HUES64 (cell line): ENCODE measurements around the gene NGFR.
"Not testable (repeated sequence)": the region's sequence is repeated elsewhere in the genome, so short reads cannot be mapped to it uniquely, and the experiment has no call there.

ENCODE experiments used
- H3K27ac ChIP-seq: 2 replicates; pipeline ENCODE4 v1.7.0; 2013; ENCODE audit warnings: low read depth, low read length, inconsistent platforms
- H3K27me3 ChIP-seq: 2 replicates; pipeline ENCODE4 v1.6.1; 2013; ENCODE audit warnings: mild to moderate bottlenecking, low read length; ENCODE audit not compliant: insufficient read depth
- H3K36me3 ChIP-seq: 2 replicates; pipeline ENCODE4 v1.6.1; 2013; ENCODE audit warnings: mild to moderate bottlenecking, low read length; ENCODE audit not compliant: insufficient read depth
- H3K4me1 ChIP-seq: 2 replicates; pipeline ENCODE4 v1.6.1; 2013; ENCODE audit warnings: mild to moderate bottlenecking, low read length, moderate library complexity; ENCODE audit not compliant: insufficient read depth
- H3K4me3 ChIP-seq: 2 replicates; pipeline ENCODE4 v1.5.1; 2013; ENCODE audit warnings: mild to moderate bottlenecking, low read length, moderate library complexity
- H3K9ac ChIP-seq: 2 replicates; pipeline ENCODE4 v1.6.1; 2013; ENCODE audit warnings: mild to moderate bottlenecking, low read depth, low read length
- H3K9me3 ChIP-seq: 2 replicates; pipeline ENCODE4 v1.6.1; 2013; ENCODE audit warnings: low read depth, low read length; ENCODE audit not compliant: insufficient read depth
- WGBS: fragments of 150-250, 120-280 bp; methylation state at CpG from one replicate; pipeline ENCODE4 v1.1.7; 2013; ENCODE audit warnings: missing lambda C conversion rate; 5-methylcytosine and 5-hydroxymethylcytosine counted together

The NGFR gene

GRCh38 chr17:49549691-49550678 lies 54.9 kb downstream of the NGFR start:
- H3K9me3 ChIP-seq = no peaks in the 10 kb centered on the region
- H3K27ac ChIP-seq = no peak overlapping the region
- no peak overlapping the region for H3K9ac ChIP-seq
- H3K4me1 ChIP-seq = peaks cover 15% of the 10 kb centered on the region; the same call in 1 of the 2 replicates
- H3K36me3 ChIP-seq = no peaks in the 10 kb centered on the region
- no peaks in the 10 kb centered on the region for H3K27me3 ChIP-seq
- WGBS = 86% methylated on average over 20 of the region's 20 CpGs
- no peak overlapping the region for H3K4me3 ChIP-seq

GRCh38 chr17:49550764-49551163 lies 55.7 kb downstream of the NGFR start:
- H3K4me1 ChIP-seq = peaks cover 11% of the 10 kb centered on the region; the same call in 1 of the 2 replicates
- H3K4me3 ChIP-seq, H3K9me3 ChIP-seq, H3K9ac ChIP-seq, H3K36me3 ChIP-seq, H3K27ac ChIP-seq, H3K27me3 ChIP-seq: not testable (repeated sequence)
- WGBS = 91% methylated on average over 9 of the region's 9 CpGs

- Histone ChIP-seq H3K27me3 (peaks cover 9% of the 10 kb centered on the region), H3K9ac (no peak overlapping the region), H3K4me1 (peaks cover 8% of the 10 kb centered on the region; the same call in 1 of the 2 replicates), H3K27ac (no peak overlapping the region), H3K36me3 (no peaks in the 10 kb centered on the region), H3K9me3 (no peaks in the 10 kb centered on the region), H3K4me3 (no peak overlapping the region)
- WGBS = 89% methylated on average over 12 of the region's 12 CpGs
Measured at GRCh38 chr17:49551221-49552069, 56.4 kb downstream of the NGFR start.

- H3K9ac ChIP-seq = no peak overlapping the region
- no peaks in the 10 kb centered on the region for H3K9me3 ChIP-seq
- no peak overlapping the region for H3K4me3 ChIP-seq
- H3K27ac ChIP-seq = no peak overlapping the region
- peaks cover 11% of the 10 kb centered on the region for H3K27me3 ChIP-seq
- no peaks in the 10 kb centered on the region for H3K36me3 ChIP-seq
- WGBS = 91% methylated on average over 27 of the region's 27 CpGs
- peaks cover 5% of the 10 kb centered on the region; the same call in 1 of the 2 replicates for H3K4me1 ChIP-seq
Measured at GRCh38 chr17:49552070-49552751, 57.1 kb downstream of the NGFR start.

- Histone ChIP-seq H3K27ac (no peak overlapping the region), H3K4me3 (no peak overlapping the region), H3K27me3 (peaks cover 12% of the 10 kb centered on the region), H3K9ac (no peak overlapping the region), H3K9me3 (no peaks in the 10 kb centered on the region), H3K36me3 (no peaks in the 10 kb centered on the region), H3K4me1 (no peaks in the 10 kb centered on the region)
- 88% methylated on average over 8 of the region's 8 CpGs for WGBS
Measured at GRCh38 chr17:49553676-49554335, 58.7 kb downstream of the NGFR start.

DNA sequence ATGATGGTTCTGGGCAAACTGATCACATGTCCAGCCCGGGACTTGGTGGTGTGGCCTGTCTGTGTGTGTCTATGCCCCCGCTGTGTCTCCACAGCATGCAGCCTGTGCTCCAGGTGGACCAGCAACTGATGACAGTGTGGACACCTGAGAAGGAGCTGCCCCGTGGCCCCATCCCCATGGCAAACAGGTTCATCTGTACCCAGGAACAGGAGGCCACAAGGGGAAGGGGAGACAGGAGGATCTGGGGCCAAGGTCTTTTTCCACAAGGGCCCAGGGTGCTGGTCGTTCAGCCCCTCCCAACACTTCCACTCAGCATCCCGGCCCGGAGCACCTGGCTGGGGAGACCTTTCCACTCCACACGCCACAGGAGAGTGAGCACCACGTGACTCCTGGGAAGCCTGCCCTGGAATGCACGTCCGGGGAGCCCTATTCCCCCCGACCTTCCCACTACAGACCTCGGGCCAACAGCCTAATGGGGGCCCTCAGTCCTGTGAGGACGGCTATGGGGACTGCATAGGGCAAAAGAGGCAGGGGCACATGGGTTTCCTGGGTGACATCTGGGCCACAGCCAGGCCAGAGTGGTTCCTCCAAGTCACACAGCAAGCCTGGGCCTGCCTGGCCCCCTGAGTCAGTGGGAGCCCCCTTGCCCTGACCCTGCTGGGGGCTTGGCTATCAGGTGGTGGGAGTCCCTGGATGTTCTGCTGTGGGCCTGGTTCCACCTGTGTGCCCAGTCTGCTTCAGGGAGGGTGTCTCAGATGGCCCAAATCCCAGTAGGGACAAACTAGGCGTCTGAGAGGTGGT lies 59.8 kb downstream of the NGFR start:
- WGBS = 88% methylated on average over 14 of the region's 14 CpGs
- H3K9ac ChIP-seq = no peak overlapping the region

DNA sequence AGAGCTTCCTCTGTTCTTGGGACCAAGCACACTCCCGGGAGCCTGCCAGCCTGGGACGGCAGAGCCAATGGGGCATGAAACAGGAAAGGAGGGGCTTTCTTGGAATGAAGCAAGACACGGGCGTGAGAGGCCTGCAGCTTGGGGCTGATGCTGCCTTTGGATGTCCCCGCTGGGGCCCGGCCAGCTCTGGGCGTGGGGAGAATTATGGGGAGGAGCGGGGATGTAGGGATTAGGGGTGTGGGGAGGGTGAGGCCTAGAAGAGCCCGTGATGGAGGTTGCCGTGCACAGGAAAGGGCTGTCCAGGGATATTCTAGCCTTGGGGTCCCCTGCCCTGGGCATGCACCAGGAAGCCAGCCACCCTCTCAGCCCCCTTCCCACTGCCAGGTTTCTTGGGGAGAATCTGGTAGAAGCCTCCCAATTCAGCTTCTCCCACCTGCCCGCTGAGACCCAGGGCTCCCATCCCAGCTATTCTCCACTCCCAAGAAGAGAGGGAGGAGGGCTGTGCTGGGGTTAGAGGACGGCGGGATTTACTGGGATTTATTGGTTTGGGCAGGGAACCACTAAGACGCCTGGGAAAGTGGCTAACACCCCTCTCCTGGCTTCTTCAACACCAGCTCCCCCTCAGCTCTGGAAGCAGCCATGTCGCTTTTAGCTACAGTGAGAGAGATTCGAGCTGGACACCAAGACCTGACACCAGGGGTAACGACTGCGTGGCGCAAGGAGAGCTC lies 60.6 kb downstream of the NGFR start:
- Histone ChIP-seq H3K4me3 (0 out of 2 replicates have a peak overlapping the region, but pooled peaks have one; percentile 24), H3K36me3 (no peaks in the 10 kb centered on the region), H3K4me1 (no peaks in the 10 kb centered on the region), H3K9me3 (no peaks in the 10 kb centered on the region), H3K9ac (peak overlapping the region; percentile 23; the same call in 1 of the 2 replicates), H3K27ac (no peak overlapping the region), H3K27me3 (peaks cover 12% of the 10 kb centered on the region)
- 77% methylated on average over 17 of the region's 19 CpGs for WGBS

More for the DNA sequence above, 59.8 kb downstream of the NGFR start:
- peaks cover 12% of the 10 kb centered on the region for H3K27me3 ChIP-seq
- H3K27ac ChIP-seq = no peak overlapping the region
- H3K4me1 ChIP-seq = no peaks in the 10 kb centered on the region
- H3K4me3 ChIP-seq = no peak overlapping the region
- no peaks in the 10 kb centered on the region for H3K36me3 ChIP-seq
- H3K9me3 ChIP-seq = no peaks in the 10 kb centered on the region

DNA sequence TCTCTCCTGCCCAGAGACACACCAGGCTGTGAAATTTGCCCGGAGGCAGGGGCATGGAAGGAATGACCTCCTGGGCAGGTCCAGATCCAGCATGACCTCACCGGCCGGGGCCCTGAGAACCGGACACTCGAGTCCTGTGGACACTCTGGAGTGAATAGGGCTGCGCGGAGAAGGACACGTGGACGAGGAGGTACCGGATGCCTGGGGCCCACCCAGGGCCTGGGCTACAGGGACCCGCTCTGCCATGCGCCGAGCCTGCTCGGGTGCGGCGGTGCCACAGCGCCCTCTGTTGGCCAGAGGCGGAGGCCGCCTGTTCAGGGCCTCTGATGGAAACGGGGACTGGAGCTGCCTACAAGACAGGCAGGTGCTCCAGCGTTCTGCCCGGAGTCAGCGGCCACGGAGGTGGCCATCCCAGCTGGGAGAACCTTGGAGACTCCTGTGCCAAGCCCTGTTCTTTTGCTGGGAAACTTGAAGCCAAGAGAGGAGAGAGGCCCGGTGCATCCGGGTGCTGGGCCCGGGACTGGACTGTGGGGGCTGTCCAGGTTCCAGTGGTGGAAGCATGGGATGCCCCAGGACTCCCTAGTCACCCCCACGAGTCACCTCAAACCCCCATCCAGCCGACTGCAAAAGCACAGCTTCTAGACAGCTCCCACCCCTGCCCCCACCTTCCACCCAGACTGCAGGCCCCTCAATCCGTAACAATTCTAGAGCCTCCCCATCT lies 61.3 kb downstream of the NGFR start:
- Histone ChIP-seq H3K9ac (peak overlapping the region; percentile 23; the same call in 1 of the 2 replicates), H3K36me3 (no peaks in the 10 kb centered on the region), H3K9me3 (no peaks in the 10 kb centered on the region), H3K4me1 (no peaks in the 10 kb centered on the region), H3K27ac (no peak overlapping the region), H3K27me3 (peaks cover 12% of the 10 kb centered on the region), H3K4me3 (0 out of 2 replicates have a peak overlapping the region, but pooled peaks have one; percentile 24)
- 21% methylated on average over 30 of the region's 30 CpGs for WGBS
